Measurements from ENCODE around the gene YPEL2. TPM values are rescaled to one million over a fixed set of nuclear protein-coding genes. Genes with fewer than 3 reads are reported as not detected.
"Not testable (repeated sequence)": the region's sequence is repeated elsewhere in the genome, so short reads cannot be mapped to it uniquely, and the experiment has no call there.

YPEL2 gene
- total RNA-seq, 2 experiments from 2014 or later: 4.3 to 4.4 TPM

- intact Hi-C loops (cut with micrococcal nuclease): no loop called here
- CTCF ChIA-PET: no interaction called here
- Mint-ChIP-seq H3K4me1 (ENCODE audit: low read depth) (no peaks in the 10 kb centered on the region), H3K4me3 (no peak overlapping the region), H3K27me3 (ENCODE audit: low read depth) (no peaks in the 10 kb centered on the region), H3K9me3 (no peaks in the 10 kb centered on the region), H3K36me3 (ENCODE audit: low read depth) (no peaks in the 10 kb centered on the region), H3K27ac (no peak overlapping the region)
- DNase-seq: no peak
Measured at GRCh38 chr17:59406808-59407381, 75.4 kb downstream of the YPEL2 start.

- CTCF ChIA-PET: no interaction called here
- no peaks in the 10 kb centered on the region for H3K27me3 Mint-ChIP-seq (ENCODE audit: low read depth)
- no peaks in the 10 kb centered on the region for H3K36me3 Mint-ChIP-seq (ENCODE audit: low read depth)
- no peak overlapping the region for H3K27ac Mint-ChIP-seq
- peaks cover 3% of the 10 kb centered on the region for H3K4me1 Mint-ChIP-seq (ENCODE audit: low read depth)
- no peaks in the 10 kb centered on the region for H3K9me3 Mint-ChIP-seq
- intact Hi-C loops (cut with micrococcal nuclease): no loop called here
- no peak for DNase-seq
- no peak overlapping the region for H3K4me3 Mint-ChIP-seq
Measured at GRCh38 chr17:59409336-59410048, 78.0 kb downstream of the YPEL2 start.

- H3K4me3 Mint-ChIP-seq: no peak overlapping the region
- CTCF ChIA-PET: no interaction called here
- intact Hi-C loops (cut with micrococcal nuclease): no loop called here
- no peaks in the 10 kb centered on the region for H3K27me3 Mint-ChIP-seq (ENCODE audit: low read depth)
- peaks cover 3% of the 10 kb centered on the region for H3K4me1 Mint-ChIP-seq (ENCODE audit: low read depth)
- no peaks in the 10 kb centered on the region for H3K36me3 Mint-ChIP-seq (ENCODE audit: low read depth)
- no peak for DNase-seq
- H3K9me3 Mint-ChIP-seq: no peaks in the 10 kb centered on the region
- no peak overlapping the region for H3K27ac Mint-ChIP-seq
Measured at GRCh38 chr17:59410049-59410437, 78.6 kb downstream of the YPEL2 start.

GRCh38 chr17:59412431-59412830 is 81.0 kb downstream of the YPEL2 start:
- H3K9me3 Mint-ChIP-seq; H3K4me3 Mint-ChIP-seq; H3K4me1 Mint-ChIP-seq (ENCODE audit: low read depth); DNase-seq; H3K27ac Mint-ChIP-seq; H3K36me3 Mint-ChIP-seq (ENCODE audit: low read depth); intact Hi-C loops (cut with micrococcal nuclease); H3K27me3 Mint-ChIP-seq (ENCODE audit: low read depth): not testable (repeated sequence)
- CTCF ChIA-PET: interaction anchor here (0.6 kb wide), 1 partner anchor 109 kb away, joined by 5 read pairs; no protein-coding TSS in a partner anchor

- H3K27me3 Mint-ChIP-seq (ENCODE audit: low read depth): no peaks in the 10 kb centered on the region
- DNase-seq: no peak
- intact Hi-C loops (cut with micrococcal nuclease): no loop called here
- no peak overlapping the region for H3K27ac Mint-ChIP-seq
- H3K9me3 Mint-ChIP-seq: no peaks in the 10 kb centered on the region
- H3K4me3 Mint-ChIP-seq: no peak overlapping the region
- no peaks in the 10 kb centered on the region for H3K36me3 Mint-ChIP-seq (ENCODE audit: low read depth)
- peaks cover 3% of the 10 kb centered on the region for H3K4me1 Mint-ChIP-seq (ENCODE audit: low read depth)
- CTCF ChIA-PET: interaction anchor here (0.6 to 0.7 kb wide), 3 partner anchors 23 to 109 kb away, joined by 3 to 5 read pairs (median 4); no protein-coding TSS in a partner anchor
Measured at GRCh38 chr17:59413014-59413766, 81.7 kb downstream of the YPEL2 start.

- intact Hi-C loops (cut with micrococcal nuclease): no loop called here
- Mint-ChIP-seq H3K4me1 (ENCODE audit: low read depth) (peaks cover 3% of the 10 kb centered on the region), H3K9me3 (no peaks in the 10 kb centered on the region), H3K27ac (no peak overlapping the region), H3K36me3 (ENCODE audit: low read depth) (no peaks in the 10 kb centered on the region), H3K4me3 (no peak overlapping the region), H3K27me3 (ENCODE audit: low read depth) (no peaks in the 10 kb centered on the region)
- no peak for DNase-seq
- CTCF ChIA-PET: interaction anchor here (0.9 to 1.4 kb wide), 3 partner anchors 12 to 85 kb away, joined by 3 to 5 read pairs (median 3); no protein-coding TSS in a partner anchor
Measured at GRCh38 chr17:59415397-59415796, 83.9 kb downstream of the YPEL2 start.

GRCh38 chr17:59416184-59416583 is 84.7 kb downstream of the YPEL2 start:
- Mint-ChIP-seq H3K36me3 (ENCODE audit: low read depth) (no peaks in the 10 kb centered on the region), H3K9me3 (no peaks in the 10 kb centered on the region), H3K27ac (no peak overlapping the region), H3K4me3 (no peak overlapping the region), H3K27me3 (ENCODE audit: low read depth) (no peaks in the 10 kb centered on the region), H3K4me1 (ENCODE audit: low read depth) (peaks cover 3% of the 10 kb centered on the region)
- no peak for DNase-seq
- CTCF ChIA-PET: interaction anchor here (0.5 to 1.4 kb wide), 3 partner anchors 11 to 106 kb away, joined by 3 to 5 read pairs (median 3); no protein-coding TSS in a partner anchor
- intact Hi-C loops (cut with micrococcal nuclease): no loop called here

GRCh38 chr17:59417452-59417851 is 86.0 kb downstream of the YPEL2 start:
- no peaks in the 10 kb centered on the region for H3K27me3 Mint-ChIP-seq (ENCODE audit: low read depth)
- no peak overlapping the region for H3K27ac Mint-ChIP-seq
- H3K36me3 Mint-ChIP-seq (ENCODE audit: low read depth): no peaks in the 10 kb centered on the region
- intact Hi-C loops (cut with micrococcal nuclease): no loop called here
- H3K9me3 Mint-ChIP-seq: no peaks in the 10 kb centered on the region
- CTCF ChIA-PET: no interaction called here
- no peak overlapping the region for H3K4me3 Mint-ChIP-seq
- peaks cover 3% of the 10 kb centered on the region for H3K4me1 Mint-ChIP-seq (ENCODE audit: low read depth)
- DNase-seq: no peak

GRCh38 chr17:59418732-59419166 is 87.3 kb downstream of the YPEL2 start:
- Mint-ChIP-seq H3K9me3 (no peaks in the 10 kb centered on the region), H3K27me3 (ENCODE audit: low read depth) (no peaks in the 10 kb centered on the region), H3K4me3 (no peak overlapping the region), H3K4me1 (ENCODE audit: low read depth) (no peaks in the 10 kb centered on the region), H3K36me3 (ENCODE audit: low read depth) (no peaks in the 10 kb centered on the region), H3K27ac (no peak overlapping the region)
- CTCF ChIA-PET: no interaction called here
- no peak for DNase-seq
- intact Hi-C loops (cut with micrococcal nuclease): no loop called here

GRCh38 chr17:59420901-59421300 is 89.4 kb downstream of the YPEL2 start:
- H3K9me3 Mint-ChIP-seq: no peaks in the 10 kb centered on the region
- no peak overlapping the region for H3K4me3 Mint-ChIP-seq
- intact Hi-C loops (cut with micrococcal nuclease): no loop called here
- H3K4me1 Mint-ChIP-seq (ENCODE audit: low read depth): no peaks in the 10 kb centered on the region
- DNase-seq: no peak
- no peaks in the 10 kb centered on the region for H3K36me3 Mint-ChIP-seq (ENCODE audit: low read depth)
- CTCF ChIA-PET: no interaction called here
- no peaks in the 10 kb centered on the region for H3K27me3 Mint-ChIP-seq (ENCODE audit: low read depth)
- H3K27ac Mint-ChIP-seq: no peak overlapping the region

- DNase-seq: no peak
- H3K4me3 Mint-ChIP-seq: no peak overlapping the region
- CTCF ChIA-PET: no interaction called here
- H3K4me1 Mint-ChIP-seq (ENCODE audit: low read depth): no peaks in the 10 kb centered on the region
- H3K27ac Mint-ChIP-seq: no peak overlapping the region
- H3K27me3 Mint-ChIP-seq (ENCODE audit: low read depth): no peaks in the 10 kb centered on the region
- no peaks in the 10 kb centered on the region for H3K36me3 Mint-ChIP-seq (ENCODE audit: low read depth)
- no peaks in the 10 kb centered on the region for H3K9me3 Mint-ChIP-seq
- intact Hi-C loops (cut with micrococcal nuclease): no loop called here
Measured at GRCh38 chr17:59421722-59422121, 90.3 kb downstream of the YPEL2 start.

GRCh38 chr17:59423137-59423724 is 91.8 kb downstream of the YPEL2 start:
- DNase-seq: no peak
- no peak overlapping the region for H3K27ac Mint-ChIP-seq
- intact Hi-C loops (cut with micrococcal nuclease): no loop called here
- peaks cover 12% of the 10 kb centered on the region for H3K4me1 Mint-ChIP-seq (ENCODE audit: low read depth)
- H3K27me3 Mint-ChIP-seq (ENCODE audit: low read depth): no peaks in the 10 kb centered on the region
- CTCF ChIA-PET: interaction anchor here (1.1 to 6.2 kb wide), 5 partner anchors 17 to 112 kb away, joined by 3 to 38 read pairs (median 4); no protein-coding TSS in a partner anchor
- no peak overlapping the region for H3K4me3 Mint-ChIP-seq
- H3K36me3 Mint-ChIP-seq (ENCODE audit: low read depth): no peaks in the 10 kb centered on the region
- H3K9me3 Mint-ChIP-seq: no peaks in the 10 kb centered on the region

Data from activated naive CD4-positive, alpha-beta T cell treated with anti-CD3 and anti-CD28 coated beads for 36 hours (primary cell).